ENCODE data around the gene SLC44A5. TPM values are rescaled to one million over a fixed set of nuclear protein-coding genes. Genes with fewer than 3 reads are reported as not detected.

The SLC44A5 gene
- total and polyA plus RNA-seq, 2 donors from 2014 or later: 0.66 to 5.0 TPM

Other genes starting within 250 kb of the SLC44A5 start
- gene ACADM, start 113.6 kb upstream of the SLC44A5 start, total RNA-seq: 52.1 TPM
- gene ACADM, start 113.6 kb upstream of the SLC44A5 start, polyA plus RNA-seq (ENCODE audit: insufficient read depth, low read depth, low replicate concordance): 196 TPM
- gene RABGGTB, start 175.1 kb upstream of the SLC44A5 start, total RNA-seq: 60.2 TPM
- gene RABGGTB, start 175.1 kb upstream of the SLC44A5 start, polyA plus RNA-seq (ENCODE audit: insufficient read depth, low read depth, low replicate concordance): 86.7 TPM
- 0.41 TPM for gene MSH4, start 185.8 kb upstream of the SLC44A5 start, total RNA-seq
- not detected for gene MSH4, start 185.8 kb upstream of the SLC44A5 start, polyA plus RNA-seq (ENCODE audit: insufficient read depth, low read depth, low replicate concordance)

Measured in kidney (tissue), 2 donors.